Cardiac fibroblast (primary cell): ENCODE results near the gene CHMP6.

Experiments used
- DNase-seq, 2 donors: peaks; one replicate each; pipeline versions ENCODE4 v3.0.0 to v3.0.0-alpha.2; 2010; ENCODE audit warnings: low read depth in 2 of 2
- H3K4me3 ChIP-seq, 2 donors: replicated peaks in 1 of 2; 1 replicate in 1 of 2; 2 replicates in 1 of 2; pipeline ENCODE4 v1.5.1; 2011; ENCODE audit warnings: low read depth in 2 of 2, low read length in 2 of 2, mild to moderate bottlenecking in 2 of 2, moderate library complexity in 1 of 2
- CTCF ChIP-seq: IDR thresholded peaks from one replicate; pipeline ENCODE4 v1.5.1; 2011; ENCODE audit warnings: low read depth, mild to moderate bottlenecking, low read length, inconsistent platforms

CHMP6 gene

DNA sequence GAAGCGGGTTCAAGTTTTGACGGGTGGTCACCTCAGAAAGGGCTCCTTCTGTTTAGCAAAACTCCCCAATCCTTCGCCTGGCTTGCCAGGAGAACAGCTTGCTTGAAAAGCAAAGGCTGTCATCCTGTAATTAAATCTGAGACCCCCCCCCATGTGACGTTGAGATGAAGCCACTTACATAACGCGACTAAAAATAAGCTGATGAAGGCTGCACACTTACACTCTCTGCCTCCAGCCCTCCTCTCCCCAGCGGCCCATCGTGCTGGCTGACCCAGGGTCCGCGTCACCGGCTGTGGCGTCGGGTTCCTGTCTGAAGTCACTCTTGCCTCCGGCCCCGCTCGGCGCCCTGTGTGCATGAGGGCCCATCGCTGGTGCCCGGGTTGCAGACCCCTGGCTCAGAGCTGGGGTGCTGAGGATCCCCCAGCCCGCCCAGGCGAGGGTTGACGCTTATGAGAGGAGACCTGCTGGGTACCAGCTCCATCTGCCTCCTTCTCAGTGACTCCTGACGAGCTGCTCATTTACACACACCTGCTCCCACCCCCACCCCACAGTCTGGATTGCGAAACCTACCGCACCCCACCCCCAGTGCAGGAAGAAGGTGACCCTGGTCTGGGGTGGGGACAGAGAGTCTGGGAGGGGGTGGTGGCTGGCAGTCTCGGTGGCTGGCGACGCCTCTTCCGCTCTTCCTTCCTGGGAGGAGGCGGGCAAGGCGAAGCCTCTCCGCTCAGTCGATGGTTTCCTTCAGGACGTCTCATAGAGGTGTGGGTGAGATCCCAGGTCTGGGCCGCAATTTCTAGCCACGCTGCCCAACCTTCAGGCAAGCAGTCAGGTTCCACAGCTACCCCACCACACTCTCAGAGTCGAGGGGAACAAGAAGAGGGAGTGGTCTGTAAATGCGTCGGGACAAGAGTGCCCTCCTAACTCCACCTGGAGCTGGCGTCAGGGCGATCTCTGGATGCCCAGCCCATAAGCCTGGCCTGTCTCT lies 40.2 kb downstream of the CHMP6 start:
- no peak overlapping the region for H3K4me3 ChIP-seq
- DNase-seq = no peak
- no peak for TF ChIP-seq CTCF

DNA sequence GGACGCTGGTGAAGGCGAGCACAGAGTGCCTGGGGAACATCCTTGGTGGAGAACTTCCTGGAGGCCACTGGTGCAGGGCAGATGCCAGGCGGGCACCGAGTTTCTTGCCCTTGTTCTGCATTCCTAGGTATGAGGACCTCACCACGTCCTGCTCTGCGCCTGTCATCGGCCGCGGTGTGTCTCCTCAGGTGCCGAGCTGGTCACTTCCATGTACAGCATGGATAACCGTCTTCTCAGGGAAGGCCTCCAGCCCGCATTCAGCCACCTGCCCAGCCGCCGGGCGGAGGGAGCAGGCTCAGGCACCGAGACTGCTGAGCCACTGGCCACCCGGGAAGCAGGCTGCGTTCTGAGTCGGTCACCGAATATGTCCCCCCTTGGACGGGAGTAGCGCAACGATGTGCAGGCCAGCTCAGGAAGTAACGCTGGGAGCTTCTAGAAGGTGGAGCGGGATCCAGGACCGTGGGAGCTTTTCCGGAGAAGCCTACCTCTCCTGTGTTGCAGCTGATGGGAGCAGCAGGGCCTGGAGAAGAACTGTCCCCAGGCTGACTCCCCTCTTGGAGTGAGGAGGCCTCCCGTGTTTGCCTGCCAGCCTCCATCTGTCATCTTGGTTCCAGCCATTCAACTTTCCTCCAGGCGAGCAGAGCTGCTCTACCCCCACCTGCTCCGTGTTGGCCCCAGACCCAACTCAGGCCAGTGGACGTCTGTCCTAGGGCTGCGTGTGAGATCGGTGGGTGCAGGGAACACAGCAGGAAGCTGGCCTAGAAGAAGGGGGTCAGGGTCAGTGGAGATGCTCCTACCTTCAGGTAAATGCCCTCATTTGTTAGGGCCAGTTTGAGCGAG lies 41.2 kb downstream of the CHMP6 start:
- H3K4me3 ChIP-seq = no peak overlapping the region
- DNase-seq = no peak
- TF ChIP-seq CTCF = no peak

GRCh38 chr17:81033535-81034167 lies 42.0 kb downstream of the CHMP6 start:
- DNase-seq = no peak
- no peak for TF ChIP-seq CTCF
- peak overlapping the region; percentile 63 to 71 for H3K4me3 ChIP-seq

GRCh38 chr17:81034168-81034777 lies 42.6 kb downstream of the CHMP6 start:
- peak overlapping the region; percentile 63 to 71 for H3K4me3 ChIP-seq
- no peak for DNase-seq
- TF ChIP-seq CTCF = no peak

GRCh38 chr17:81034779-81035520 lies 43.3 kb downstream of the CHMP6 start, which contains the start of gene BAIAP2:
TSS of gene BAIAP2 (plus strand) at chr17:81035151. CDS start at chr17:81035255, 104 bp downstream.
- H3K4me3 ChIP-seq = peak within 1 kb of the TSS; percentile 71 to 75
- DNase-seq = peak; percentile 93 to 97
- no peak for TF ChIP-seq CTCF
